Middle frontal gyrus (tissue), 1 donor: Measurements from ENCODE around the gene BRD8.

Experiments
- DNase-seq: peaks from one replicate; pipeline ENCODE4 v3.0.0-alpha.2; 2015; ENCODE audit warnings: low spot score; ENCODE audit errors: extremely low spot score

The BRD8 gene

GRCh38 chr5:138102454-138103318, 75.7 kb downstream of the BRD8 start:
- no peak for DNase-seq

GRCh38 chr5:138096997-138097828, 81.2 kb downstream of the BRD8 start:
- no peak for DNase-seq

GRCh38 chr5:138096363-138096762, 82.1 kb downstream of the BRD8 start:
- no peak for DNase-seq

GRCh38 chr5:138095100-138095907, 83.1 kb downstream of the BRD8 start:
- DNase-seq, result no peak

- DNase-seq, result no peak
Measured at GRCh38 chr5:138093036-138093435, 85.4 kb downstream of the BRD8 start.

- no peak for DNase-seq
Measured at GRCh38 chr5:138092301-138092700, 86.1 kb downstream of the BRD8 start.

DNA sequence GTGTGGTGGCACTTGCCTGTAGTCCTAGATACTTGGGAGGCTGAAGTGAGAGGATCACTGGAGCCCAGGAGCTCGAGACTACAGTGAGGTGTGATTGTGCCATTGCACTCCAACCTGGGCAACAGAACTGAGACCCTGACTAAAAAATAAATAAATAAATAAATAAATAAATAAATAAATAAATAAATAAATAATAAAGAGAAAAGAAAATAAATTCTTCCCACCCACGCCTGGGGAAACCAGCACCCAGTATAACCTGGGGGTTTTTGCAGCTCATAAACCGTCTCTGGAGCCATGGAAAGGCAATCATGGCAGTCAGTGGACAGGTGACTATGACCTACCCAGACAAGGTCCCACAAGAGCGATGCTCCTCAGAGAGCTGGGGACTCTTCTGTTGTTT, 86.7 kb downstream of the BRD8 start:
- no peak for DNase-seq
